Fibroblast of villous mesenchyme (primary cell): ENCODE data around the gene CAMK2D. TPM values are rescaled to one million over a fixed set of nuclear protein-coding genes. Genes with fewer than 3 reads are reported as not detected.
A peak's percentile ranks its signal among the peaks of the same experiment; 100 is the strongest.
"Not testable (repeated sequence)": the region's sequence is repeated elsewhere in the genome, so short reads cannot be mapped to it uniquely, and the experiment has no call there.

Experiments
- DNase-seq: peaks from one replicate; pipeline ENCODE4 v3.0.0-alpha.2; 2010; ENCODE audit warnings: low read depth
- H3K4me3 ChIP-seq: 2 replicates; pipeline ENCODE4 v1.5.1; 2011; ENCODE audit warnings: low read depth, mild to moderate bottlenecking, low read length
- total RNA-seq: library from RNA; depleted of rRNA; stranded (reverse); fragments of >200 nt; gene quantifications from 2 replicates; pipeline ENCODE4 v1.2.3, GENCODE V29; 2012
- TF ChIP-seq, protein P1 (sequence below): IDR thresholded peaks from 2 replicates; pipeline ENCODE4 v1.5.1; 2012; ENCODE audit warnings: low read depth, mild to moderate bottlenecking, low read length; ENCODE audit not compliant: insufficient read depth

The CAMK2D gene
- 84.4 and 161 TPM in 2 replicates for total RNA-seq

DNA sequence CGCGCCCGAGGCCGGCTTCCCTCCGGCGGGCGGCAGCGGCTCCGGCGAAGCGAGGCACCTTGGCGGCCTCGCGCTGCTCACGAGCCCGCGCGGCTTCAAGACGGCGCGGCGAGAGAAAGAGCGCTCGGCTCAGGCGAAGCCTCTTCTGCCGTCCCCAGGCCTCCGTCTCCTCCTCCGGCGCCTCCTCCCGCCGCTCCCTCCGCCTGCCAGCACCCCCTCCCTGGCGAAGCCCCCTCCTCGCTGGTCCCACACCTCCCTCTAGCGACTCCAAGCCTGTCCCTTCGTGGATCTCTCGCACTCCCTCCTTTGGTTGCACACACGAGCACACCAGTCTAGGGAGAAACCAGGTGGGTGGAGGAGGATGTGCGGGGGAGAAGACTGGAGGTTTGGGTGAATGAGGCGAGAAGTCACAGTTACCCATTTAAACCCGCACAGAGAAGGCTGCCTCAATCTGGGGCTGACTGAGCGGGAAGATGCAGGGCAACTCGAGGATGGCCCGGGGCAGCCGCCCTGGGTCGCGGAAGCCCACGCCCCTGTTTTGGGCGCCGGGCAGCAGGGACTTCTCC, at the start of gene CAMK2D:
Gene CAMK2D, minus strand, starts transcription at position 119 of the 566 bp plus-strand sequence. CDS start 670 bp downstream, outside the sequence.
- H3K4me3 ChIP-seq = peak within 1 kb of the TSS; percentile 90
- DNase-seq = peak; percentile 91
- TF ChIP-seq, protein P1, sequence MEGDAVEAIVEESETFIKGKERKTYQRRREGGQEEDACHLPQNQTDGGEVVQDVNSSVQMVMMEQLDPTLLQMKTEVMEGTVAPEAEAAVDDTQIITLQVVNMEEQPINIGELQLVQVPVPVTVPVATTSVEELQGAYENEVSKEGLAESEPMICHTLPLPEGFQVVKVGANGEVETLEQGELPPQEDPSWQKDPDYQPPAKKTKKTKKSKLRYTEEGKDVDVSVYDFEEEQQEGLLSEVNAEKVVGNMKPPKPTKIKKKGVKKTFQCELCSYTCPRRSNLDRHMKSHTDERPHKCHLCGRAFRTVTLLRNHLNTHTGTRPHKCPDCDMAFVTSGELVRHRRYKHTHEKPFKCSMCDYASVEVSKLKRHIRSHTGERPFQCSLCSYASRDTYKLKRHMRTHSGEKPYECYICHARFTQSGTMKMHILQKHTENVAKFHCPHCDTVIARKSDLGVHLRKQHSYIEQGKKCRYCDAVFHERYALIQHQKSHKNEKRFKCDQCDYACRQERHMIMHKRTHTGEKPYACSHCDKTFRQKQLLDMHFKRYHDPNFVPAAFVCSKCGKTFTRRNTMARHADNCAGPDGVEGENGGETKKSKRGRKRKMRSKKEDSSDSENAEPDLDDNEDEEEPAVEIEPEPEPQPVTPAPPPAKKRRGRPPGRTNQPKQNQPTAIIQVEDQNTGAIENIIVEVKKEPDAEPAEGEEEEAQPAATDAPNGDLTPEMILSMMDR = peak; percentile 67

DNA sequence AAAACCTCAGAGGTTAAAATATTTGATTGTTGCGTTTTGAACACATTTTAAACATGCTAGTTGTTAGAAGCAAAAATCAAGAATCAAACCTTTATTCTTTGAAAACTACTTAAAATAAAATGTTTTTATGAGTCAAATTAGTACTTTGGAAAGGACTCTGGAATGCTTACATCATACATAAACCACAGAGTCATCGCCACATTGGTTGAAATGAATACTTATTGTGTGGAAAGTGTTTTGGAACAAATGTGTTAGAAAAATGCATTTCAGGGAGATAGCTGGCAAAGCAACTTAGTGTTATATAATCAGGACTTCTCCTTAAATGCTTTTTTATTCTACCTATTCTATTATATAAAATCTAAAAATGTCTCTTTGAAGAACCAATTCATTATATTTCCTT, 49.4 kb upstream of the CAMK2D start:
- H3K4me3 ChIP-seq = no peak overlapping the region
- TF ChIP-seq, protein P1 = no peak
- peak; percentile 47 for DNase-seq

GRCh38 chr4:113809311-113809710, 47.8 kb upstream of the CAMK2D start:
- DNase-seq = no peak
- TF ChIP-seq, protein P1 = no peak
- no peak overlapping the region for H3K4me3 ChIP-seq

GRCh38 chr4:113806850-113807249, 45.3 kb upstream of the CAMK2D start:
- no peak for DNase-seq
- H3K4me3 ChIP-seq = no peak overlapping the region
- TF ChIP-seq, protein P1 = no peak

DNA sequence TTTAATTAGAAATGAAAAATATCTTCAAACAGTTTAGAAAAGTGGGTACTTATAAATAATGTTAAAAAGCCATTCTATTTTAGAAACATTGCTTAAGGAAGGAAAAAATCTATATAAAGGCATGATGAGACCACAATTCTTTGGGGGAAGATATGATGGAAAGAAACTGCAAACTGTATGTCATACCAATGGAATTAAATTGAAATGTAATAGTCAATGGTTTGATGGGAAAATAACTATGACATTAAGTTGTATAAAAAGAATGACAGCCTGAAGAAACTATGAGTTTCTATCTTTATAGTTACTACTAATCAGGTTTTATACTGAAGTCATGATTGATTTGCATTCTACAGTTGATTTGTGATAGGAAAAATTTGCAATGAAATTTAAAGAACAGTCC, 40.3 kb upstream of the CAMK2D start:
- H3K4me3 ChIP-seq = no peak overlapping the region
- DNase-seq = no peak
- TF ChIP-seq, protein P1 = no peak

- not testable (repeated sequence) for H3K4me3 ChIP-seq, DNase-seq
Observed at GRCh38 chr4:113796381-113796780, 34.8 kb upstream of the CAMK2D start.

DNA sequence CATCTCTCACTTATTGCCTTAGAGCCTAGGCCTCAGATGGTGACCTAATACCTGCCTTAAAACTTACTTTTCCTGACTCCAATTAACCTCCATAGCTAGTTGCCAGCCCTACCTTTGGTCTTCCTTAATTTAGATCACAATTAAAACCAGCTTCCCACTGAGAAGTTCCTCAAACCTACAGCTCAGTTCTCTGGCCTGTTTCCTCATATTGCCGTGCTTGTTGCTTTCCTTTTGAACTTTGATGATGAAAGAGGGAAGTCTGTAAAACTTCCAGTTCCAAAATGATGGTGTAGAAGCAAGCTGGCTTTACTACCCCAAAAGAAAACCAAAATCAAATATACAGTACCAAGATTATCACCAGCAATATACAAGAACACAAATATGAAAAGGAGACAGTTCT, 28.9 kb upstream of the CAMK2D start:
- H3K4me3 ChIP-seq = no peak overlapping the region
- no peak for DNase-seq
- TF ChIP-seq, protein P1 = no peak
